Stimulated activated CD8-positive, alpha-beta memory T cell treated with anti-CD3 and anti-CD28 coated beads, Interleukin-7, amount 100 ng/mL, for 24 hours (primary cell): ENCODE measurements around the gene MAST3.
"Not testable (repeated sequence)": the region's sequence is repeated elsewhere in the genome, so short reads cannot be mapped to it uniquely, and the experiment has no call there.

Experiments used
- DNase-seq: peaks from one replicate; pipeline ENCODE4 v3.0.0-alpha.2; 2020; ENCODE audit warnings: low read depth

The MAST3 gene

DNA sequence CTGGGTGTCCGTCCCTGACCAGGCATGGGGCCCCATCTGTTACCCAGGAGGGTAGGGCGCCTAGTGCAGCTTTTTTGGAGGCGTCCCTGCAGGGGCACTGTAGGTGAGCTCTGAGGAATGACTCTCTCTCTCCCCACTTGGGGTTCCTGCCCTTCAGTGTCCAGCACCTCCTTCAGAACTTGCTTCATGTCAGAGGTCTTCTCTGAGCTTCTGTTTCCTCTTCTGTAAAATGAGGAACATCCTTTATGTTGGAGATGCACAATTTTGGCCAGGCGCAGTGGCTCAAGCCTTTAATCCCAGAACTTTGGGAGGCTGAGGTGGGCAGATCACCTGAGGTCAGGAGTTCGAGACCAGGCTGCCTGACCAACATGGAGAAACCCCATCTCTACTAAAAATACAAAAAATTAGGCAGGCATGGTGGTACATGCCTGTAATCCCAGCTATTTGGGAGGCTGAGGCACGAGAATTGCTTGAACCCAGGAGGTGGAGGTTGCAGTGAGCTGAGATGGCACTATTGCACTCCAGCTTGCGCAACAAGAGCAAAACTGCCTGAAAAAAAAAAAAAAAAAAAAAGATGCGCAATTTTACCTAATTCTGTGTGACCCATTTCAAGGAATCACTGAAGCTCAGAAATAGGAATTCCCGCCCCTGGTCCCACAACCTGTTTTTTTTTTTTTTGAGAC is 40.2 kb downstream of the MAST3 start:
- DNase-seq: no peak

DNA sequence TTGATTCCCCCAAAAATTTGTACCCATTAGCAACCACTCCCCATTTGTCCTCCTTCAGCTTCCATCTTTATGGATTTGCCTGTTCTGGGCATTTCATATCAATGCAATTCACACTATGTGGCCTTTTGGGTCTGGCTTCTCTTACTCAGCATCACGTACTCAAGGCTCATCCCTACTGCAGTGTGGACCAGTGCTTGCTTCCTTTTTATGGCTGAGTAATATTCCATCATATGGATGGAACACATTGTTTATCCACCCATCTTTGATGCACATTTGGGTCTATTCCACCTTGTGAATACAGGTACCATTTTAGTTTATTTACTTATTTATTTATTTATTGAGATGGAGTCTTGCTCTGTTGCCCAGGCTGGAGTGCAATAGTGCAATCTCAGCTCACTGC is 42.9 kb downstream of the MAST3 start:
- DNase-seq: no peak

DNA sequence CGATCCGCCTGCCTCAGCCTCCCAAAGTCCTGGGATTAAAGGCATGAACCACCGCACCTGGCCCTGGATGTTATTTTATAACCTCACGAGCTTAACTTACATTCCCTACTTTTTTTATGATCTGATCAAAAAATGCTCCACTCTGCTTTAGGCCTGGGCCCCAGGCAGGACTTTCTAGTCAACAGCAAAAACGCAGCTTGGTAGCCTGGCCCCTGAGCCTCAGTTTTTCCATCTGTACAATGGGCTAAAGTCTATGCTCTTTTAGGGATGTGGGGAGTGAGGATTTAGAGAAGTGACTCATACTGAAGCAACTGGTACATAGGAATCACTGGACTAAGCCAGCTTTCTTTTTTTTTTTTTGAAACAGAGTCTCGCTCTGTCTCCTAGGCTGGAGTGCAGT is 43.5 kb downstream of the MAST3 start:
- DNase-seq: no peak

DNA sequence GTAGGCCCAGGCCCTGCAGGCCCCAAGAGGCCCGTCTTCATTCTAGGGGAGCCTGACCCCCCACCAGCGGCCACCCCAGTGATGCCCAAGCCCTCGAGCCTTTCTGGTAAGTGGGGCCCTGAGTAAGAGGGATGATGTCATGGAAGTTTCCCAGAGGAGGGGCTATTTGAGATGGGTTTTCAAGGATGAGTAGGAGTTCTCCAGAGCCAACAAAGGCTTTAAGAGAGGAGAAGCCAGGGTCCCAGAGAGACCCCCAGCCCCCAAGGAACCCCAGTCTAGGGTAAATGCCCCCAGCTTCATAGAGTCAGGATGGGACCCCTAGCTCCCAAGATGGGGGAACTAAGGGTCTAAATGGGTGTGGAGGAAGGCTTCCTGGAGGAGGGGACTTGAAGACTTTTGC is 46.3 kb downstream of the MAST3 start:
- no peak for DNase-seq

DNA sequence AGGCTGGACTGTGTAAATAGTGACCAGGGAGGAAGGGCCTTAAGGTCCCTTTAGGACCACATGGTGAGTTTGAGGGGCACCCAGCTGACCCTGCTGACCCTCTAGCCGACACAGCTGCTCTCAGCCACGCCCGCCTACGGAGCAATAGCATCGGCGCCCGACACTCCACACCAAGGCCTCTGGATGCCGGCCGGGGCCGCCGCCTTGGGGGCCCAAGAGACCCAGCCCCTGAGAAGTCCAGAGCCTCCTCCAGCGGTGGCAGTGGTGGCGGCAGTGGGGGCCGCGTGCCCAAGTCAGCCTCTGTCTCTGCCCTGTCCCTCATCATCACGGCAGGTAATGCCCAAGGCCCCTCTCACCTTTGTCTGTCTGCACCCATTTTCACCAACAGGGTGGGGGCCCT is 46.8 kb downstream of the MAST3 start:
- no peak for DNase-seq

DNA sequence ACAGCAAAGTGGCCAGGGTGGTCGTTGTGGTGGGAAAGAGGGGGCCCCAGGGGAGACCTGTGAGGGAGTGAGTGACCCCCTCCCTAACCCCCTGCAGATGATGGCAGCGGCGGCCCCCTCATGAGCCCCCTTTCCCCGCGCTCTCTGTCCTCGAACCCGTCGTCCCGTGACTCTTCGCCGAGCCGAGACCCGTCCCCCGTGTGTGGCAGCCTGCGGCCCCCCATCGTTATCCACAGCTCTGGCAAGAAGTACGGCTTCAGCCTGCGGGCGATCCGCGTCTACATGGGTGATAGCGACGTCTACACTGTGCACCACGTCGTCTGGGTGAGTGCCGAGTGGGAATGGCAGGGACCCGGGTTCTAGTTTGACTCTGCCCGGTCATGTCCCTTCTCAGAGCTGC is 47.3 kb downstream of the MAST3 start:
- DNase-seq: no peak

DNA sequence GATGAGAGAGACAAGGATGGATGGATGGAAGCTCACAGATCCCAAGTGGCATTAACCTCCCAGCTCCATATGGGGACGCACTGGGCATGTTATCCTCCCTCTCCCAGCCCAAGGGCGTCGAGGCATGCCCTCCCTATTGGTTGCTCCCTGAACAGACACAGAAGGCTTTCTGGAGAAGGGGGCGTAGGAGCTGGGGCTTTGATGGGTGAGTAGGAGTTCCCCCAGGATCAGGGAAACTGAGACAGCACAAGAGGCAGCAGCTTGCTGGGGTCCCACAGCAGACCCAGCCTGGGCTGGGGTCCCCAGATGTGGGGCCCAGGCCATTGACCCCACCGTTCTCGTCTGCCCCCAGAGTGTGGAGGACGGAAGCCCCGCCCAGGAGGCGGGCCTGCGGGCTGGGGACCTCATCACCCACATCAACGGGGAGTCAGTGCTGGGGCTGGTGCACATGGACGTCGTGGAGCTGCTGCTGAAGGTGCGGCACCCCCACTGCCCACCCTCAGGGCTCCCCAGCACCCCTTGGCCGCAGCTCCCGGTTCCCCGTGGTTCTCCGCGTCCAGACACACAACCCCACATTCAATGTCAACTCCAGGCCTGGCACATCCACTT is 47.9 kb downstream of the MAST3 start:
- DNase-seq: no peak

DNA sequence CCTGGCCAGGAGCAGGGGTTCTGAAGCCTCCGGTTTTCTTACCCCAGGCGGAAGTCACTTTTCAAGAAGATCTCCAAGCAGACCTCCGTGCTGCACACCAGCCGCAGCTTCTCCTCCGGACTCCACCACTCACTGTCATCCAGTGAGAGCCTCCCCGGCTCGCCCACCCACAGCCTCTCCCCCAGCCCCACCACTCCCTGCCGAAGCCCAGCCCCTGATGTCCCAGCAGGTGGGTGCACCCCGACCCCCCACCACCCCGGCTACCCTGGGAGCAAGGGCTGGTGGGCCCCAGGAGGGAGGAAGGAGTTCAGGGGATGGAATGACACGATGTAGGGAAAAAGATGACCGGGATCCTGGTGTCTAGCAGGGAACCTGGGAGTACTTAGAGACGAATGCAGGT is 49.8 kb downstream of the MAST3 start:
- DNase-seq: no peak

DNA sequence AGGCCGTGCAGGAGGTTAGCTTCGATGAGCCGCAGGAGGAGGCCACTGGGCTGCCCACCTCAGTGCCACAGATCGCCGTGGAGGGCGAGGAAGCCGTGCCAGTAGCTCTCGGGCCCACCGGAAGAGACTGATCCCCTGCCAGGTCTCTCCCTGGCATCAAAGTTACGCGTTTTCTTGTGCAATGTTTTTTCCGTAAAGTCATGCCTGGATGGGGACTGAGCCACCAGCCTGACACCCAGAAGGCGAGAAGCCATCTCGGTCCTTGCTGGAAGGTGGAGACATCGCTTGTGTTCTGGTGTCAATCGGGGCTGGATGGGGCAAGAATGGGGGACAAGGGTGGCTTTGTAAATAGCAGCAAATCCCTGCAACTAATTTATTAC is 52.0 kb downstream of the MAST3 start:
- DNase-seq: no peak

DNA sequence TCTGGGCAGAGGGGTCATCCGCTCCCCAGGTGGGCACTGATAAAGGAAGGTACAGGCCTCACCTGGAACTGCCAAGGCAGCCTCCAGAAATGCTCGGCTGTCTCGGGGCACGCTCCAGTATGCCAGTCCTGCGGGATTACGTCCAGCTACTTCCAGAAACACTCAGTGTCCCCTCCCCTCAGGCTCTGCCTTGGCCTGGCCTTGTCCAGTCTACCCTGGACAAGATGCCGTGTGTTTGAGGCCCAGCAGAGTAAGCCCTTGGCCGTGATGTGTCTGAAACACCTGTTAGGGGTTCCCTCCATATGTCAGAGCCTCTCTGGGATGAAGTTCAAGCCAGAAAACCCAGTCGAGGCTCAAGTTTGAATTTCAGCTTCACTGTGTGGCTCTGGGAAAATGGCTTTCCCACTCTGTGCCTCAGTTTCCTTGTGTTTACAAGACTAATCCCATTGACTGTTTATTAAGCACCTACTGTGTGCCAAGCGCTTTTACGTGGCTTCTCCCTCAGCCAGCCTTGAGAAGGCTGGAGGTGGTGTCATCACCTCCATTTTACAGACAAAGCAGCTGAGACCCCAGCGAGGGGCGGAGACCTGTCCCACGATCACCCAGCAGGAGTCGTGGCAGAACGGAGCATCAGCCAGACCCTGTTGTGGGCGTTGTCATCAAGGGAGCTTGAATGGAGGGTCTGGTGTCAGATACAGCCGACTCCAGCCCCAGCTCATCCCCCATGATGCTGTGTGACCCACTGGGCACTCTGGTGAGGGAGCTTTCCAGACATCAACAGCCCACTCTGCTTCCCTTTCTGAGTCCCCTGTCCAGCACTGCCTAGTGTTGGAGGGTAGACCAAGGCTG is 53.4 kb downstream of the MAST3 start:
- DNase-seq: no peak

DNA sequence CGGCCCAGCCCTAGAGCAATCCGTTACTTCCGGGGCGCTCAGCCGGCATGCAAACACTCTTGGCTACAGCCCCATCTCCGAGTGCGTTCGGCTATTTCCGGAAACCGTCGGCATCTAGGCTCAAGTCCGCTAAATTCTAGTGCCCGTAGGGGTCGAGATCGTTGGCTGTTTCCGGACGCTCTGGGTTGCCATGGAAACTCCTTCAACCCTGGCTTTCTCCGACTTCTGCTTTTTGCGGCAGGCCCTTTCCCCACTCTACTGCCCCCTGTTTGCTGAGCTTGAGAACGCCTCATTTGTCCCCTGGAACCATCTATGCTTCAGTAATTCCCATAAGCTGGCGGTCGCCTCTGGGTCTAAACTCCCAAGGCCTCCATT is 54.9 kb downstream of the MAST3 start:
- DNase-seq: peak; percentile 98

DNA sequence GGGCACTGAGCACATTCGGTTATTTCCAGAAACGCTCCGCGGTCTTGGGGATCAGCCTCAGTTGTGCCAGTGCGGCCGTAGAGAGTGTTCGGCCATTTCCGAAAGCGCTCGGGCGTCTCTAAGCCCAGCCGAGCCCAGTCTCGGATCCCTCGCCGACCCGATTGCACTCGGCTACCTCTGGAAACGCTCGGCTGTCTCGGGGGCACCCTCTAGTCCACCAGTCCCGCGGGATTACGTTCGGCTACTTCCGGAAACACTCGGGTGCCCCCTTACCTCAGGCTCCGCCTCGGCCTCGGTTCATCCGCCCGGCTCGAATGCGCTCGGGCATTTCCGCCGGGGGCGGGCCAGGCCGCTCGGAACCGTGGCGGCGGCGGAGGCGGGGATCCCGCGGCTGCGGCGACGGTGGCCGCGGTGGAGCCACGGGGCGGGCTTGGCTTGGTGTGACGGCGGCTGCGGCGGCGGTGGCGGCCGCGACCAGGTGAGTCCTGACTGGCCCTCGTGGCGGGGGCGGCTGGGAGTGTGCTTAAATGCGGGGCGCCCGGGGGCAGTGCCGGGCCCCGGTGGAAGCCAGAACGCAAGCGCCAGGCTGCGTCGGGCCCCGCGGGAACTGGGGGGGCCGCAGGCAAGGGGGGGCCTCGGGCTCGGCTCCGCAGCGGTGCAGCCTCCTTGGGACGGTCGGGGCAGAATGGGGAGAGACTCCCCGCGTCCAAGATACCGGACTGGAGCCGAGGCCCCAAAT is 55.4 kb downstream of the MAST3 start, which contains the start of gene PIK3R2:
Gene PIK3R2 (plus strand): TSS at position 347 of the 739 bp plus-strand sequence. CDS start 2,717 bp downstream, outside the sequence.
- peak; percentile 100 for DNase-seq

DNA sequence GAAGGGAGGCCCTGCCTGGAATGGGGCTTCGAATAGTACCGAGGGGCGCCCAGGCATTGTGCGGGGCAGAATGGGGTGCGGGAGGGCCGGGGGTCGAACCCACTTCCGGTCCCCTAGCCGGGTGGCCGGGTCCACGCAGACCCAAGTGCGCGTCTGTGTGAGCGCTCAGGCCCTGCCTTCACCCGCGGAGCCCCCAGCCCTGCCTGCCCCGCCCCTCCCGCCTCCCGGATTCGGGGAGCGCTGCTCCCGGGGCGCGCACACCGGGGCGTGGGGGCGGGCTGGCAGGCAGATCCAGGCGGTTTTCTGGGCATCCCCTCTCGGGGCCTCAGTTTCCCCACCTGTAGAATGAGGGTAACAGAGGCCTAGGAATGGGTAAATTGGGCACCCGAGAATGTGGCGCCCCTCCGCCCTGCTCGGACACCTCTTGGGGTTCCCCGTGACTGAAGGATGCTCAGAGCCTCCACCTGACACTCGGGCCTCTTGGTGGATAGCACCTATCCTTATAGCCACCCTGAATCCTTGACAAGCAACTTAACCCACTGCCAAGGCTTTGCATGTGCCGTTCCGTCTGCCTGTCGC is 56.1 kb downstream of the MAST3 start:
- DNase-seq: no peak

DNA sequence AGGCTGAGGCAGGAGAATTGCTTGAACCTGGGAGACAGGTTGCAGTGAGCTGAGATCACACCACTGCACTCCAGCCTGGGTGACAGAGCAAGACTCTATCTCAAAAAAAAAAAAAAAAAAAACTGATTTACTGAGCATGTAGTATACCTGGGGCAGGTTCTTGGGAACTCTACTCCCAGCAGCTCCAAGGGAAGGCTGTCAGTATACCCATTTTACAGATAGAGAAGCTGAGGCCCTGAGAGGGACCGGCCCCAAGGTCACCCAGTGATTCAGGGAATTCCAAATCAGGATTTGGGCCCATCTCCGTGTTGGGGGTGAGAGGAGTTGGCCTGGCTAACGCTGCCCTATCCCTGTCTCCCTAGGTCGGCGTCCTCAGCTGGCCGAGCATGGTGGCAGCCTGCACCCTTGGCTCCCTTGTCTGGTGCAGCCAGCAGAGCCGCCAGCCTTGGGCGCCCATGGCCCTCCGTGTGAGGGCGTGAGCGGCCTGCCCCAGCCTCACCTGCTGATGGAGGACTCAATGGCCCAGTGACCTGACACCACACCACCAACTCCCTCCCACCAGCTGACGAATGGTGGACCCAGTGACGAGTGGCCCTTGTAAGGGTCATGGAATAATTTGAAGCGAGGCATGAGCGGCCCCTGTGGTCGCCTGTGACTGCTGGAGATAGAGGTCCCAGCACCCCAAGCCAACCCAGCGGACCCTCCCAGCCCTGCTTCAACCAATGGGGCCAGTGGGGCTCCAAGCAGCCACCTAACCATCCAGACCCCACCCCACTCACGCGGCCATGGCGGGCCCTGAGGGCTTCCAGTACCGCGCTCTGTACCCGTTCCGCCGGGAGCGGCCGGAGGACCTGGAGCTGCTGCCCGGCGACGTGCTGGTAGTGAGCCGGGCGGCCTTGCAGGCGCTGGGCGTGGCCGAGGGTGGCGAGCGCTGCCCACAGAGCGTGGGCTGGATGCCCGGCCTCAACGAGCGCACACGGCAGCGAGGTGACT is 57.8 kb downstream of the MAST3 start:
- DNase-seq: no peak

DNA sequence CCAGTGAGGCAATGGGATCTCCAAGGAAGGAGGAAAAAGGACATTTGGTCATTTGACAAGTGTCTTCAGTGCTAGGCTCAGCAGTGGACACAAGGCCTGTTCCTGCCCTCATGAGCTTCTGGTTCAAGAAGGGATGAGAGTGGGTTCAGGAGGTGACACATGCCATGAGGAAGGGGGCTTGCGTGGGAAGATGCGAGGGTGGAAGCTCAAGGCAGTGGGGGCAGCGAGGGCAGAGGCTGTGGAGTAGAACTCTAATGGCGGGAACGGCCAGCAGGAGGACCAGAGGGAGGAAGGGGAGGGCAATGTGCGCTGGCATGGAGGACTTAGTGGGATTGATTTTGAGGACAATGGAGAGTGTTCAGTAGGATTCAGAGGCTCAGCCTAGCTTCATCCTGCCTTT is 58.7 kb downstream of the MAST3 start:
- DNase-seq: no peak

DNA sequence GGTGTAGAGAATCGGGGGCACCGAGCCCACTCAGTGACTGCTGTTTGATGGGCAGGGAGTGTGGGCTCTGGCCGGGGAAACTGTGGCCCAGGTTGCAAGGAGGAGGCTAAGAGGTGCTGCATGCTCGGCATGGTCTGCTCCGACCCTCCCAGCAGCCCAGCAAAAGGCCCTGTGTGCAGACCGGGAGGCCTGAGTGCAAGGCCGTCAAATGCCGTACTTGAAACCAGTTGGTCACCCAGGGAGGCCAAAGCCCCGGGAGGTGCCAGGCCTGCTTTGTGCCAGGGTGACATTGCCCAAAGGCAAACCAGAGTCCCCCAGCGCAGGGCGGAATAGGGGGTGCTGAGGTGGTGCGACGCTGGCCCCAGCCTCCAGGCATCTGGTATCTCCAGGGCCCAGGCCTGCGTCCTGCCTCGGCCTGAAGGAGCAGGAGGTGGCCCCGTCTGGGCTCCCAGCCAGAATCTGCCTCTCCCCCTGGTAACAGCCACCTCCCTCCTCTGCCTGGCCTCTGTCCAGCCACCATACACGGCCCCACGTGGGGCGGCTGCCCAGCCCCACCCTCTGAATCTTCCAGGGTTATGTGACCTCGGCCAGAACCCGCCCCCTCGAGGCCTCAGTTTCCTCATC is 59.4 kb downstream of the MAST3 start:
- DNase-seq: no peak

DNA sequence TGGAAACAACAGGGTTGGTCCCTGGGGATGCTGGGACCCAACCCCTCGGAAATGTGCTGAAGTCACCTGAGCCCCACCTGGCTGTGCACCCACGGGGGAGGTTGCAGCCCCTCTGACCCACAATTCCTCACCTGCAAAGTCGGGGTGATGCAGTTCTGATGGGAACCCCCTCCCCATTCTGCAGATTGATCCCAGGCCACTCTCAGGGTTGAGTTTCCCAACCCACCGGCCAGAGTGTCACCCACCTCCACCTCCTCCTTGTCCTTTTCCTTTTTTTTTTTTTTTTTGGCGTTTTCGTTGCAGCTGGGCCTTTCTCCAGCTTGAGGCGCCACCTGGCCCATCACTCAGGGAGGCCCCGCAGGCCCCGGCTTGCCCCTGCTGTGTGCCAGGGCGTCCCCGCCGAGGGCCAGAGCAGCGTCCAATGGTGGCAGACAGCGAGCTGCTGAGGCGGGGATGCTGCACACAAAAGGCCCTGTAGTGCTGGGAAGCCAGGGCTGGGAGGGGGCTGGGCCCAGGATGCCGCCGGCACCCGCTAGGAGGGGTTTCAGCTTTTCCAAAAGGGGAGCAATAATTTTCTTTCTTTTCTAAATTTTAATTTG is 60.0 kb downstream of the MAST3 start:
- DNase-seq: no peak

DNA sequence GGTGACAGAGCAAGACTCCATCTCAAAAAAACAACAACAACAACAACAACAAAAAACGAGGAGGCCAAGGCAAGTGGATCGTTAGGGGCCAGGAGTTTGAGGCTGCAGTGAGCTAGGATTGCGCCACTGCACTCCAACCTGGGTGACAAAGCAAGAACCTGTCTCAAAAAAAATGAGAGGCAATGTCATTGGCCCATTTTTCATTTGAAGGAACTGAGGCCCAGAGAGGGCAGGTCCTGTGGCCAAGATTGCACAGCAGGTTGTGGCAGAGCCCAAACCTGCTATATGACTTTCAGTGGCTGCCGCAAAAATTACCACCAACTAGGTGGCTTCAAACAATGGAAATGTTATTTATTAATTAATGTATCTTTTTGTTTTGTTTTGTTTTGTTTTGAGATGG is 60.9 kb downstream of the MAST3 start:
- DNase-seq: no peak

DNA sequence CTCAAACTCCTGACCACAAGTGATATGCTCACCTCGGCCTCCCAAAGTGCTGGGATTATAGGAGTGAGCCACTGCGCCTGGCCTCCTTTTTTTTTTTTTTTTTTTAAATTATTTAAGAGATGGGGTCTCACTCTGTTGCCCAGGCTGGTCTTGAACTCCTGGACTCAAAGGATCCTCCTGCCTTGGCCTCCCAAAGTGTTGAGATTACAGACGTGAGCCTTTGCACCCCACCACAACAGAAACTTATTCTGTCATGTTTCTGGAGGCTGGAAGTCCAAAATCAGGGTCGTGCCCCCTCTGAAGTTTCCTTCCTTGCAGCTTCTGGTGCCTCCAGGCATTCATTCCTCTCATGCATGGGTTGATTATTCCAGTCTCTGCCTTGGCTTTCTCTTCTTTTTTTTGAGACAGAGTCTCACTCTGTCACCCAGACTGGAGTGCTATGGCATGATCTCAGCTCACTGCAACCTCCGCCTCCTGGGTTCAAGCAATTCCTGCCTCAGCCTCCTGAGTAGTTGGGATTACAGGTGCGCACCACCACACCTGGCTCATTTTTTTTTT is 61.6 kb downstream of the MAST3 start:
- not testable (repeated sequence) for DNase-seq

DNA sequence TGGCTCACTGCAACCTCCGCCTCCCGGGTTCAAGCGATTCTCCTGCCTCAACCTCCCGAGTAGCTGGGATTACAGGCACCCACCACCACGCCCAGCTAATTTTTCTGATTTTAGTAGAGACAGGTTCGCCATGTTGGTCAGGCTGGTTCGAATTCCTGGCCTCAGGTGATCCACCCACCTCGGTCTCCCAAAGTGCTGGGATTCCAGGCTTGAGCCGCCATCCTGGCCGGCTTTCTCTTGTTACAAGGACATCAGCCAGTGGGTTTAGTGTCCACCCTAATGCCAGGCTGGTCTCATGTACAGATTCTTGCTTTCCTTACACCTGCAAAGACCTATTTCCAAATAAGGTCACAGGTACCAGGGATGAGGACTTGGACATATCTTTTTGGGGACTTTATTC is 62.2 kb downstream of the MAST3 start:
- DNase-seq: no peak
